ENCODE results near the gene ARHGAP18.

The ARHGAP18 gene, protein sequence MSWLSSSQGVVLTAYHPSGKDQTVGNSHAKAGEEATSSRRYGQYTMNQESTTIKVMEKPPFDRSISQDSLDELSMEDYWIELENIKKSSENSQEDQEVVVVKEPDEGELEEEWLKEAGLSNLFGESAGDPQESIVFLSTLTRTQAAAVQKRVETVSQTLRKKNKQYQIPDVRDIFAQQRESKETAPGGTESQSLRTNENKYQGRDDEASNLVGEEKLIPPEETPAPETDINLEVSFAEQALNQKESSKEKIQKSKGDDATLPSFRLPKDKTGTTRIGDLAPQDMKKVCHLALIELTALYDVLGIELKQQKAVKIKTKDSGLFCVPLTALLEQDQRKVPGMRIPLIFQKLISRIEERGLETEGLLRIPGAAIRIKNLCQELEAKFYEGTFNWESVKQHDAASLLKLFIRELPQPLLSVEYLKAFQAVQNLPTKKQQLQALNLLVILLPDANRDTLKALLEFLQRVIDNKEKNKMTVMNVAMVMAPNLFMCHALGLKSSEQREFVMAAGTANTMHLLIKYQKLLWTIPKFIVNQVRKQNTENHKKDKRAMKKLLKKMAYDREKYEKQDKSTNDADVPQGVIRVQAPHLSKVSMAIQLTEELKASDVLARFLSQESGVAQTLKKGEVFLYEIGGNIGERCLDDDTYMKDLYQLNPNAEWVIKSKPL

DNA sequence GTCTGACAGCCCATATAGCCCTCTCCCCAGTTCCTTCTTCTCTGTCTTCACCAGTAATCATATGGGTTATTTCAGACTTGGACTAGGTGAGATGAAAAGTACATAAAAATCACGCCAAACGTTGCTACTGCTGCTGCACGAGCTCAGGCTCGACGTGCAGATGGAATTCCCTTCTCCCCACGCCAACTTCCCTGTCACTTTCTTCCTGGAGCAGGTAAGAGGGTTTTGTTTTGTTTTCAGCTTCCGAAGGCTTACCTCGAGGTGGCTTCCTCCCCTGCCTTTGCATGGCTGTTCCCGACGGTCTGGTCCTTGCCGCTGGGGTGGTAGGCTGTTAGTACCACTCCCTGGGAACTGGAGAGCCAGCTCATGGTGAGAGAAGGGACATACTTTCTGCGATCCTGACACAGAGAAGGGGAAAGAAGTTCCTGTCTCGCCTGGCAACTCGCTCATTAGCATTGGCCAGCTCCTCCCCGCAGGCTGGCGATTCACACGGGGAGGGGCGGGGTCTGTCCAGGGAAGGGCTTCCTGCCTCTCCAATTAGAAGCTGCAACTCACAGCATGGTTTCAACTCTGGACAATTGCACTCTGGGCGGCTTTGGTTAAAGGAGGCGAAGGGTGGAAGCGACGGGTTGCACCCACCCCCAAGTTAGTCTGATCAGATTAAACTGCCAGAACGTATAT lies at the start of gene ARHGAP18:
Gene ARHGAP18 (minus strand): TSS at position 409 of the 681 bp plus-strand sequence. CDS start 41 bp downstream, at position 368.
- DNase-seq (ENCODE audit: low read depth) = peak; percentile 44

- no peak for DNase-seq (ENCODE audit: low read depth)
Measured at GRCh38 chr6:129755787-129756186, 45.8 kb upstream of the ARHGAP18 start.

DNA sequence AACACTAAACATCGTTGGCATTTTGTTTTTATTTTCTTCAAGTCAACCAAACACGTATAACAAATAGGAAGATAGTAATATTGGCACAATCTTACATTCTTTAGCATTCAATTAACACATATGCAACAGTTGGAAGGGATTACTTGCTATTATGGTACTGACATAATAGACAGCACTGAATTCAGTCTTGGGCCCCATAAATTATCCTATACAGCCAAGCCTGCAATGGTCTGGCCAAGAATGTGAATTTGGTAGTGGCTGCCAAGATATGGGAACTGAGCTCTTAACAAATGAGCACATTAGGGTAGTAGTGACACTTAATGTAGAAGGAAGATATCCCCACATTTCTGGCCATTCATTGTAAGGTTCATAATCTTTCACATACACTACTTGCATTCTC lies 44.8 kb upstream of the ARHGAP18 start:
- no peak for DNase-seq (ENCODE audit: low read depth)

- DNase-seq (ENCODE audit: low read depth) = no peak
Measured at GRCh38 chr6:129753422-129753821, 43.4 kb upstream of the ARHGAP18 start.

- no peak for DNase-seq (ENCODE audit: low read depth)
Measured at GRCh38 chr6:129751384-129751783, 41.4 kb upstream of the ARHGAP18 start.

DNA sequence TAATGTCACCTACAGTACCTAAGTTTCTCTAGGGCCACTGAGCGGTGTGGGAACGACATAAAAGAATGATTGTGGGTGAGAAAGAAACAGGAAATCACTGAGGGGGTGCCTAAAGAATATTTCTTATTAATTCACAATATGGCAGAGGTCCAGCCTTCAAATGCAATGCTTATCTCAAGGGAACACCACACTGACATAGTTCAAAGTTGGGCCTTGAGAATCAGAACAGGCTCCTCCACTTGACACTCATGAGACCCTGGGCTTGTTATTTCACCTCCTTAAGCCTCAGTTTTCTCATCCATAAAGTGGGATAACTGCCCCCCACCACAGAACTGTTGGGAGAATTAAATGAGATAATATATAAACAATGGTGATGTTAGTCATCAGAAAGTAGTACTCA lies 40.4 kb upstream of the ARHGAP18 start:
- no peak for DNase-seq (ENCODE audit: low read depth)

- no peak for DNase-seq (ENCODE audit: low read depth)
Measured at GRCh38 chr6:129749749-129750120, 39.8 kb upstream of the ARHGAP18 start.

- no peak for DNase-seq (ENCODE audit: low read depth)
Measured at GRCh38 chr6:129748901-129749748, 39.1 kb upstream of the ARHGAP18 start.

- DNase-seq (ENCODE audit: low read depth) = peak; percentile 63
Measured at GRCh38 chr6:129748212-129748900, 38.4 kb upstream of the ARHGAP18 start.

- no peak for DNase-seq (ENCODE audit: low read depth)
Measured at GRCh38 chr6:129747588-129748112, 37.7 kb upstream of the ARHGAP18 start.

DNA sequence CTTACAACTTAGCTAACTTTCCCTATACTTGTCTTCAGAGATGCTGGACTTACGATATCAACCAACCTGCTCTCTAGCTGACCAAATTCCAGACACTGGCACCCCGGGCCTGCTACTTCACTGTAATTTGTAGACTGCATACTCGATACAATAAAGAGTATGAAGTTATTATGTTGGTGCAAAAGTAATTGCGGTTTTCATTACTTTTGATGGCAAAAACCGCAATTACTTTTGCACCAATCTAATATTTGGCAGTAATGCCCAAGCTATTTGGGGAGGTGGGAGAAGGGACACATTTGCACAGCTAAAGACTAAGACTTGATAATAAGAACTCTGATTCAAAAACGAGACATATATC lies 34.9 kb upstream of the ARHGAP18 start:
- DNase-seq (ENCODE audit: low read depth) = no peak

DNA sequence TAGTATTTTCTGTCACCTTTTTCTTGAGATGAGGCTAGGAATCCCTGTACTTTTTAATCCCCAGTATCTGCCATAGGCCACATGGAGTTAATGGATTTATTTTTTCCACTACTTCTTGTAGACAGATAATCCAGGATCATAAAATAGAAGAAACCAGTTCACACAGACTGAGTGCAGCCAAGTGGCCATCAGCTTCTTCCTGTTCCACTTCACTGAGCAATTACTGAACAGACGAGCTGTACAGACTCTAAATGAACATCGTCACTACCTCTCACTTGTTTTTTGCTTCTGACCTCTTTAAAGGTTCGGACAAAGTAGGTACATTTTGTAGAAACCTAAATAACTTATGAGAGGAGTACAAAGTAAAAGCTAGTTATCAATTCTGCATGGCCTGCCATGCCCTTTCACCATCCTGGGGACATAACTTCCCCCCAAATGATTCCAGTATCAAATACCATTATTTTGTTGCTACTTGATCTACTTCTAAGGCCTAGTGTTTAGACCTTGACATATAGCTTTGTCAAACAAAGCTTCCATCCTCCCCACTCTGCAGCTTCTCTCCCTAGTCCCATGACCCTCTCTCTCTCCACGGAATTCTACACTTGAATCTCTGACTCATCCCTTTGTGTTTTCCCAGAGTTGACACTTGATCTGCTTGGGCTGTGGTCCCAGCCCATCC lies 34.4 kb upstream of the ARHGAP18 start:
- no peak for DNase-seq (ENCODE audit: low read depth)

DNA sequence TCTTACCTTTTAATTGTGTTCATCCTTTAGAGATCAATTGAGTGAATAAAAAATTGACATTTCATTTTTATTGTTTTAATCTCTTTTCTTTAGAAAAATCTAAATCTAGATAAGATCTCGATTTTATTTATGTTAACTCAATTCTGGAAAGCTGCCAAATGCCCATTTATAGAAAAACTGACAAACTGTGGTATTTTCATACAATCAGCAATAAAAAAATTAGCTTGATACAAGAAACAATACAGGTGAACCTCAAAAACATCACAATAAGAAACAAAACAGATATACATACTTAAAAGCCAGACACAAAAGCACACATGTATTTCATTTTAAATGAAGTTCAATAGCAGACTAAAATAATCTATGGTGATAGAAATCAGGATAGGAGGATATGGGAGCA lies 30.0 kb upstream of the ARHGAP18 start:
- no peak for DNase-seq (ENCODE audit: low read depth)

DNA sequence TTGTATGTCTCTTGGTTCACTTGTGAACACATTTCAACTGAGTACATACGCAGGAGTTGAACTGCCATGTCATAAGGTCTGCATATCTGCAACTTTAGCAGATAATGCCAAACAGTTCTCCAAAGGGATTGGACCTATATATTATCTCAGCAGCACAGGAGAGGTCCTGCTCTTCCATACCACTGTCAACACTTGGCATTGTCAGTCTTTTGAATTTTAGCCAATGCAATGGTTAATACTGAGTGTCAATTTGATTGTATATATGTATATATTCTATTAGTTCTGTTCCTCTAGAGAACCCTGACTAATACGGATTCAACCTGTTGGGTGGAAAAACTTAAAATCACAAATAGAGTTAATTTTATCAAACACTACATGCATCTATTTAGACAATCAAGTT lies 26.1 kb upstream of the ARHGAP18 start:
- DNase-seq (ENCODE audit: low read depth) = no peak

DNA sequence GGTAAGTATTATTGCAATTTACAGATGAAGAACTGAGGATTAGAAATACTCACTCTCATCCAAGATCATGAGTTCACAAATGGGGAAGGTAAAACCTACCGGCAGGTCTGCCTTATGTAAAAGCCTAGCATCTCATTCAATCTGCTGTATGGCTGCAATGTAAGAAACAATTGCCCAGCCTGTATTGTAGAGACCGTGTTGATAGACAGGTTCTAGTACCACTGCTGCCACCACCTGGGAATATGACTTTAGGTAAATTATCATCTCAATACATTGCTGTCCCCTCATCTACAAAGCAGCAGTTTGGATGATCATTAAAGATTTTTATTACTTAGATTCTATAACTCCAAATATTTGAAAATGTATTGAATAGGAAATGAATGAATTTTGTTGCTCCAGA lies 23.3 kb upstream of the ARHGAP18 start:
- no peak for DNase-seq (ENCODE audit: low read depth)

GRCh38 chr6:129732542-129732941 lies 22.6 kb upstream of the ARHGAP18 start:
- DNase-seq (ENCODE audit: low read depth) = no peak

GRCh38 chr6:129732034-129732433 lies 22.1 kb upstream of the ARHGAP18 start:
- DNase-seq (ENCODE audit: low read depth) = no peak

DNA sequence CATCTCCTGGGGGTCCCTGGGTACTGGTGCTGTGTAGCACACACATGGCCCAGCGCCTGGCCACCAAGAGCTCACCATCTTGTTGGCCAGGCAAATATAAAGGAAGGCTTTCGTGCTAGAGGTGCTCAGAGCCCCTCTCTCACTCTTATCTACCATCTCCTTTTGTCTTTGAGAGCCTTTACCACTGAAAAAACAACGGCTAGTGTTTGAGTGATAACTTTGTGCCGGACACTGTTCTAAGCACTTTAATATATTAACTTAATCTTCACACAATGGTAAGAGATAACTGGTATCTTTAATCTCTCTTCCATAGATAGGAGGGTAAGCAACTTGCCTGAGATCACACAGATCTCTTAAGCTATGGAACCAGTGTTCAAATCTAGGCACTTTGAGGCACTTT lies 21.5 kb upstream of the ARHGAP18 start:
- no peak for DNase-seq (ENCODE audit: low read depth)

DNA sequence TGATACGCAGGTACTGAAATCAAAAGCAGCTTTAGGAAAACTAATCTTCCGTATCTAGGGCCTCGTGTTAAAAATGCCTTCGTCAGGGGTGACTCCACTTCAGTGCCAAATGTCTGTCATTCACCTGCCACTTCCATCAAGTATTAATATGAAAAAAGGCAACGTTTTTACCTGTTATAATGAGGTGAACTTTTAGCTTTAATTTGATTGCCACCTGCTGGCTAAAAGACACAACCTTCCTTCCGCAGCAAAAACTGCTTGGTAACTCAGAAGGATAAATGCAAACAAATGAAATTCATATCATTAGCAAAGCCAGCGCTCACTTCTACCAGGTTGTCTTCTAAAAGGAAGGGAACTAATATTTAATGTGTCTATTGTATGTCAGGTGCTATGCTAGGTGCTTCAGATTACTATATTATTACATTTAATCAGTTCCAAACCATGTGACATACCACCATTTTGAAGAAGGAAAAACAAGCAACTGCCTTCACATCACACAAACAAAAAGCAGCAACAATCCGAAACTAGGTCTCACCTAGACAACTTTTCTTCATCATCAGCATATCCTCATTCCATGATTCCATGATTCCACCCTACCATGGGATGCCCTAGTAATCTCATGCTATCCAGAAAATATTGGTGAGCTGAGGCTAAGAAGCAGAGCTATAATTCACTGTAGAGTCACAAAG lies 20.6 kb upstream of the ARHGAP18 start:
- no peak for DNase-seq (ENCODE audit: low read depth)

GRCh38 chr6:129726650-129727049 lies 16.7 kb upstream of the ARHGAP18 start:
- no peak for DNase-seq (ENCODE audit: low read depth)
